ENCODE measurements around the gene KLRG1.

KLRG1 gene

GRCh38 chr12:9043766-9044165 is 54.4 kb downstream of the KLRG1 start:
- DNase-seq, result no peak

GRCh38 chr12:9047105-9047504 is 57.8 kb downstream of the KLRG1 start:
- no peak for DNase-seq

DNA sequence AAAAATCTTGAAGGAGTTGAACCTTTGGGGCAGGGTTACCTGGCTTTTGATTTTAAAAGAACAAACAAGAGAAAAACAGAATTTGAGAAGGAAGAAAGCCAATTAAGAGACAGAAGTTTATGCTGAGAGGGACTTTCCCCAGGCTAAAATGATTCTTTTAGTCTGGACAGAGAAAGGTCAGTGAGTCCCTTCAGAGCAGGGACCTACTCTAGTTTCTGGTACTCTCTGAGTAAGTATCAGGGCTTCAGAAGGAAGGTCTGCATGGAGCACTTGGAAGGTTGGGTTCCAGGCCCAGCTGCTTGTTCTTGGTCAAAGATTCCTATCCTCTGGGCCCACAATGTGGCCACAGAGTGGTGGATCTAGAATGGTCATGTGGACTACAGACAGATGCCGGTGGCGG is 59.6 kb downstream of the KLRG1 start:
- DNase-seq, result no peak

DNA sequence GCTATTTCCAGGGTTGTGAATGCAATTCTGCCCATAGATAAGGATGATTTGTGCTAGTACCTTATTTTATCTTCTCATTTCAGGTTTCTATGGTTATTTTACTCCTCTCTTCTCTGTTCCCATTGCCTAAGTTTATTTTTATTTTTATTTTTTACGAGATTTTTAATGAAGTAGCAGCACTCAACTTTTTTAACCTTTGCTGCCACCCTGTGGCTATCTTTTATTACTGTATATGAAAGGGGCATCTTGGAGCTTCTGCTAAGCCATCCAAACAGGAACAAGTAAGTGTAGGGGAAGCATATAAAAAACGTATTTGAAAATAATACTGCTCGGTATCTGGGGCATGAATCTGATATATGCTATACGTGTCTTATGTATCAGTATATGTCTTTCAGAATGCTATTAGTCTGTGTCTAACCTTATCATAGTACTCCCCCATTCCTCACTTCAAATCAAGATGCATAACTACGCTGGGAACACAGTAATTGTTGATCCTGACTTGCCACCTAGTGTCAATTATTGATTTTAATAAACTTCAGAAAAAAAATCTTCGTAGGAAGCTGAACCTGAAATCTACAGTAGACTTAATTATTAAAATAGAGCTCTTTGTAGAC is 60.3 kb downstream of the KLRG1 start:
- peak; percentile 75 for DNase-seq

DNA sequence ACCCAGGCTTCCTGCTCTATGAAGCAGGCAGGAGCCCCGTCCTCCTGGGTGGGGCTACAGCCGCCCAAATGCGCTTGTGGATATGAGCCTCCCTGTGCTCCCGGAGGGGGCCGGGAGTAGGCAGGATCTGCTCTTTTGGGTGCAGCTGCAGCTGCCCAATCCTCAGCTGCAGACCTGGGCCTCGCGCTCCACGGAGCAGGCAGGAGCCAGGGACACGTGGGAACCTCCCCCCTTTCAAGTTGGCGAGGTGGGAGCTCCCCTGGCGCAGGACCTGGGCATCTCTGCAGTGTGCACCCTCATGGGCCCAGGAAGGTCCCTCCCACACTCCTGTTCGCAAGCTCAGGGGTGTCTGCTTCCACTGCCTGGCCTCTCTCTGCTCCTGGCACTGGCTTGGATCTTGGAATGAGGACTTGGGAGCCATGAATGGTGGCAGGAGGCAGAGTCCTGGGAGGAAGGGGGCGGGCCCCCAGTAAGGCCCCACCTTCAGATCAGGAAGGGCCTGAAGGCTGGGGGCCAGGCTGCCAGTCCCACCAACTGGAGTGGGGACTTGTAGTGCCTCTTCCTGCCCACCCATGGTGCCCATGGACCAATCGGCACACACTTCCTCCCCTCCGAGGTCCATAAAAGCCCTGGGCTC is 61.3 kb downstream of the KLRG1 start:
- no peak for DNase-seq

- DNase-seq, result no peak
These were observed 61.8 kb downstream of the KLRG1 start for GRCh38 chr12:9051158-9051550.

GRCh38 chr12:9052610-9053009 is 63.3 kb downstream of the KLRG1 start:
- DNase-seq, result no peak

Data from CD4-positive, alpha-beta T cell treated with Interleukin-10 for 1 hour (primary cell).